Activated CD4-positive, alpha-beta T cell treated with anti-CD3 and anti-CD28 coated beads, Interleukin-2, Interleukin-6, amounts not matched to agents 100 ng/mL and 50 ng/mL, durations not matched to agents 16 hours and 8 hours (primary cell): ENCODE data around the gene BCAR1.

Experiments
- DNase-seq: peaks from one replicate; pipeline ENCODE4 v3.0.0-alpha.2; 2020

The BCAR1 gene

DNA sequence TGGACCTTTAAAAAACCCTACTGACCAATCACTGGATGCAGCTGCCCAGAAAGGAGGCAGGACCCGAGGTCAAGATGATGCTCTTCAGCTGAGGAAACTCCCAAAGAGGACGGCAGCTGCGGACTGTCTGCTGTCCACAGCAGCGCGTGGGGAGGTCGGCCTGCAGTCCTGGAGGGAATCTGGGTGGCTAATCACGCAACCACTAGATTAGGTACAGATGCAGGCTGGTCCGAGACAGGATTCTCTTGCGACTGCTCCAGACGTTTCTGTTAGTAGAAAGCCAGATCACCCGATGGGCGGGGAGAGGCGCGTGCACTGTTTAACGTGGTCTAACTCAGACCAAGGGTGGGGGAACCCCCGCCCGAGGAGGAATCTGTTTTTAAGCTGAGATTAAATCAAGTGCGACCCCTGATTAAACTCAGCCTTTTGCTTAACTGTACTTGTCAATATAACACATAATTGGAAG lies 53.3 kb downstream of the BCAR1 start:
- DNase-seq: no peak

GRCh38 chr16:75197522-75198134 lies 53.8 kb downstream of the BCAR1 start:
- DNase-seq: no peak

GRCh38 chr16:75196836-75197235 lies 54.6 kb downstream of the BCAR1 start:
- DNase-seq: no peak

DNA sequence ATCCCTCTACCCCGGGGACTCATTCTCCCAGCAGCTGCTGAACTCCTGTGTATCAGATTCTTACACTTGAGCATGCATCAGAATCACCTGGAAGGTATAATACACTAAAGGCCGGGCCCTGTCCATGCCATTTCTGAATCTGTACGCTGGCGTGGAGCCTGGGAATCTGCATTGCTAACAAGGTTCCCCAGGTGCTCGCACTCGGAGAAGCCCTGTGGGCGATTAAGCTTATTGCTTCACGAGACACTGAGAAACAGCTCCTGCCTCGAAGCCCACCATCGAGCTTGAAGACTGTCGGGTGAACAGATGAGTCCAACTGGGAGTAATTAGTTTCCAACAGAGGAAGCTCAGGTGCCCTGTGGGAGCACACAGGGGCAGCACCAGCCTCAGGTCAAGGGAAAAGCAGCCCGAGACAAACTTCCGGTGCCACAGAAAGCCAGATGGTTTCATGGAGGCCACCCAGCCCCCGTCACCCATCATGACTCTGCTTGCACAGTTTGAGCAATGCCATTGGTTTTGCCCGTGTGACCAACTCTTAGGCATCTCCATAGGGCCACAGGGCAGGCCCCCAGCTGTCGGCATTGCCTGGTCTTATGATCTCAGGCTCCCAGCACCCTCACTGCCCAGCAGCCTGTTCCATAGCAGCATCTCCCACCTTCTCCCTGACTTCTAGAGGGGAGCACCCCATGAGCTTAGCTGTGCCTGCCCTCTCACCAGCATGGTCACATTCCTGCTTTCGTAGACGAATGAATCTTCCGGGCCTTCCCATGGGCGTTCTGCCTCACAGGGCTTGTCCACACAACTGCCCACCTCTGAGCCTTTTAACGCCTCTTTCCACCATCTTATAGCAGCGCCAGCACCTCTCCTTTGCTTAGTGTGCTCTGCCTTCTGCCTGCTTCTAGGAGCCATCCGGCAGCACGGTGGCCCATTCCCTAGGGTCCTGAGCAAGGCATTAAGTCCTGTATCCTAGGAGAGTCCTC lies 55.3 kb downstream of the BCAR1 start:
- DNase-seq: no peak

- no peak for DNase-seq
These were observed 57.5 kb downstream of the BCAR1 start for GRCh38 chr16:75193730-75194444.

- no peak for DNase-seq
These were observed 58.2 kb downstream of the BCAR1 start for GRCh38 chr16:75193265-75193650.

DNA sequence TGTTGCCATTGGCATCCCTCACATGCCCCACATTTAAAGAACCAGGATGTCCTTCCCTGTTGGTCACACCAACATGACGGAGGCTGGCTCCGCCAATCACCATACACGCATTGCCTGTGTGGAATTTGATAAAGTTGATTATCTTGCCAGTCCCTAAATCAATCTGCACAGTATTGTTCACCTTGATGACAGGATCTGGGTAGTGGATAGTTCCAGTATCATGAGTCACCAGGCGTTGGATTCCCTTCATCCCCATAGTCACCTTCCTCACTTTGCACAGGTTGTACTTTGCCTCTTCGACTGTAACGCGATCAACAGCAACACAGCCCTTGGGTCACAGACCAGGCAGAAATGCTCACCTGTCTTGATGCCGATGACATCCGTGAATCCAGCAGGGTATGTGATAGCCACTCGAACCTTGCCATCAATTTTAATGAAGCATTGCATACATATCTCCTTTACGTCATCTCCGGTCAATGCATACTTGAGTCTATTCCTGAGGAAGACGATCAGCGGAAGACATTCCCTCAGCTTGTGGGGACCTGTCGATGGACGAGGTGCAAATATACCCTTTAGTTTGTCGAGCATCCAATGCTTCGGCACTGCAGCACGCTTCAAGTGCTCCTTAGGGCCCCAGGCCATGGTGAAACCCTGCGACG lies 58.7 kb downstream of the BCAR1 start:
- DNase-seq: no peak

DNA sequence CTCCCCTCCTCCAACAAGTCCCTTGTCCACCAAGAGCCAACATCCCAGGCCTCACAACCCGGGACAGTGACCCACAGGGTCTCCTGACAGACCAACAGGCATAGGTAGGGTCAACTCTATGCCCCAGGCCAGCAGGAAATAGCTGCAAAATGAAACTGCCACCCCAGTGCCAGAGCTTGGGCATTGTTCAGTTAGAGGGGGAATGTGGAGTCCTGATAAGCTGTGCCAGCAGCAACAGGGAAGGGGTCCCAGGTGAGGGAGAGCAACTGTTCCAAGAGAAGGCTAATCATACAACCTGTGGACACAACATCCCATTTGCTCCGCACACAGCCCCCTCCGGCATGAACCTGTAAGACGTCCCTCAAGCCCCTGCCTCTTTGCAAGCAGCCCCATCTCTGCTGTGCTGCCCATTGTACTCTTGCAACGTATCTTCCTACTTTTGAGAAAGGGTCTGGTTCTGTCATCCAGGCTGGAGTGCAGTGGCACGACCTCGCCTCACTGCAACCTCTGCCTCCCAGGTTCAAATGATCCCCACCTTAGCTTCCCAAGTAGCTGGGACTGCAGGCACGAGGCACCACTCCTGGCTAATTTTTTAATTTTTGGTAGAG lies 61.7 kb downstream of the BCAR1 start:
- no peak for DNase-seq

- no peak for DNase-seq
These were observed 62.5 kb downstream of the BCAR1 start for GRCh38 chr16:75188832-75189477.

- no peak for DNase-seq
These were observed 69.8 kb downstream of the BCAR1 start for GRCh38 chr16:75181630-75182029.

GRCh38 chr16:75179208-75179607 lies 72.2 kb downstream of the BCAR1 start:
- no peak for DNase-seq
